Measurements from ENCODE around the gene SCNN1A. TPM values are rescaled to one million over a fixed set of nuclear protein-coding genes. Genes with fewer than 3 reads are reported as not detected.

The SCNN1A gene
- total RNA-seq, 1 experiment from 2014 or later, result 111 TPM

GRCh38 chr12:6316921-6317692 is 58.3 kb downstream of the SCNN1A start:
- Histone ChIP-seq H4K20me1 (ENCODE audit: control insufficient read depth, insufficient read depth, insufficient read length) (no peaks in the 10 kb centered on the region), H3K9ac (ENCODE audit: extremely low read depth, insufficient read length, low read length) (no peak overlapping the region), H3K79me2 (ENCODE audit: insufficient read depth, low read length) (no peaks in the 10 kb centered on the region), H3K79me1 (ENCODE audit: insufficient read depth, low read depth, low read length, poor library complexity, severe bottlenecking) (no peaks in the 10 kb centered on the region), H3K23ac (ENCODE audit: insufficient read length, low read depth, low read length) (no peak overlapping the region), H2BK15ac (ENCODE audit: low read depth, low read length) (no peak overlapping the region), H3K9me3 (ENCODE audit: control insufficient read depth, low read depth, low read length) (no peaks in the 10 kb centered on the region), H4K8ac (replicated peaks; ENCODE audit: insufficient read length, low read depth, low read length) (no peak overlapping the region), H2AK5ac (ENCODE audit: insufficient read length, low read length) (no peak overlapping the region), H3K4me2 (ENCODE audit: insufficient read depth, insufficient read length, low read length) (no peak overlapping the region), H3K4ac (ENCODE audit: low read depth, low read length) (no peak overlapping the region), H4K5ac (ENCODE audit: insufficient read length, low read depth, low read length) (no peak overlapping the region), H3T11ph (ENCODE audit: low read length) (no peak overlapping the region), H3K23me2 (ENCODE audit: insufficient read length, low read depth, low read length, poor library complexity, severe bottlenecking) (no peaks in the 10 kb centered on the region), H3K18ac (ENCODE audit: insufficient read length, low read depth, low read length) (no peak overlapping the region), H2BK5ac (ENCODE audit: insufficient read length, low read length) (no peak overlapping the region), H2BK12ac (ENCODE audit: insufficient read length, low read depth, low read length) (no peak overlapping the region), H2BK120ac (ENCODE audit: low read depth, low read length, poor library complexity, severe bottlenecking) (no peak overlapping the region), H3K14ac (ENCODE audit: insufficient read depth, low read length) (no peak overlapping the region; the same call in 1 of the 2 replicates), H3K27ac (ENCODE audit: insufficient read length, low read depth, low read length) (no peak overlapping the region), H4K91ac (ENCODE audit: insufficient read length, low read depth, low read length) (no peak overlapping the region), H3K56ac (ENCODE audit: insufficient read length, low read depth, low read length) (no peak overlapping the region), H2AFZ (ENCODE audit: low read length) (no peak overlapping the region), H3K27me3 (ENCODE audit: insufficient read depth, low read length) (no peaks in the 10 kb centered on the region), H2BK20ac (ENCODE audit: low read depth, low read length, poor library complexity, severe bottlenecking) (no peak overlapping the region), H3K4me1 (ENCODE audit: insufficient read depth, low read length) (peaks cover 7% of the 10 kb centered on the region; the same call in 1 of the 2 replicates)
- H3K9me3 Mint-ChIP-seq, result no peaks in the 10 kb centered on the region
- no peaks in the 10 kb centered on the region; the same call in 1 of the 2 replicates for H3K27me3 Mint-ChIP-seq (ENCODE audit: low read depth)
- H3K27ac Mint-ChIP-seq, result peak overlapping the region in 2 of 3 experiments; percentile 53 to 58; a peak in 2 of 7 replicates
- no peak overlapping the region for H3K4me3 Mint-ChIP-seq
- WGBS (ENCODE audit: extremely low coverage, insufficient read length, low lambda C conversion rate), result no CpG with 5 or more reads among the region's 21 CpGs
- TF ChIP-seq CTCF (conservative IDR thresholded peaks at IDR 0.05), result no peak
- peaks cover 43 to 44% of the 10 kb centered on the region in 2 experiments for H3K4me1 Mint-ChIP-seq
- peak; percentile 64 for DNase-seq
- H3K36me3 Mint-ChIP-seq (ENCODE audit: insufficient read depth in 1 of 3, low read depth in 3 of 3), result peaks cover 34 to 65% (median 62%) of the 10 kb centered on the region in 3 experiments

Measured in H9 (cell line).